AG09309 (cell line): ENCODE results near the gene SIGLEC12.

Experiments
- DNase-seq: peaks from one replicate; pipeline ENCODE4 v3.0.0-alpha.2; 2010; ENCODE audit warnings: low read depth
- H3K4me3 ChIP-seq: 2 replicates; pipeline ENCODE4 v1.5.1; 2011; ENCODE audit warnings: mild to moderate bottlenecking, low read depth, low read length, moderate library complexity; ENCODE audit not compliant: control insufficient read depth
- TF ChIP-seq, protein P1 (sequence below): IDR thresholded peaks from 2 replicates; pipeline ENCODE4 v1.5.1; 2011; ENCODE audit warnings: mild to moderate bottlenecking, low read depth, low read length, inconsistent platforms; ENCODE audit not compliant: insufficient read depth, control insufficient read depth; ENCODE audit errors: missing control alignments

Gene SIGLEC12

GRCh38 chr19:51546650-51547396 is 45.2 kb upstream of the SIGLEC12 start:
- DNase-seq = peak; percentile 10
- TF ChIP-seq, protein P1, sequence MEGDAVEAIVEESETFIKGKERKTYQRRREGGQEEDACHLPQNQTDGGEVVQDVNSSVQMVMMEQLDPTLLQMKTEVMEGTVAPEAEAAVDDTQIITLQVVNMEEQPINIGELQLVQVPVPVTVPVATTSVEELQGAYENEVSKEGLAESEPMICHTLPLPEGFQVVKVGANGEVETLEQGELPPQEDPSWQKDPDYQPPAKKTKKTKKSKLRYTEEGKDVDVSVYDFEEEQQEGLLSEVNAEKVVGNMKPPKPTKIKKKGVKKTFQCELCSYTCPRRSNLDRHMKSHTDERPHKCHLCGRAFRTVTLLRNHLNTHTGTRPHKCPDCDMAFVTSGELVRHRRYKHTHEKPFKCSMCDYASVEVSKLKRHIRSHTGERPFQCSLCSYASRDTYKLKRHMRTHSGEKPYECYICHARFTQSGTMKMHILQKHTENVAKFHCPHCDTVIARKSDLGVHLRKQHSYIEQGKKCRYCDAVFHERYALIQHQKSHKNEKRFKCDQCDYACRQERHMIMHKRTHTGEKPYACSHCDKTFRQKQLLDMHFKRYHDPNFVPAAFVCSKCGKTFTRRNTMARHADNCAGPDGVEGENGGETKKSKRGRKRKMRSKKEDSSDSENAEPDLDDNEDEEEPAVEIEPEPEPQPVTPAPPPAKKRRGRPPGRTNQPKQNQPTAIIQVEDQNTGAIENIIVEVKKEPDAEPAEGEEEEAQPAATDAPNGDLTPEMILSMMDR = no peak
- H3K4me3 ChIP-seq = no peak overlapping the region

DNA sequence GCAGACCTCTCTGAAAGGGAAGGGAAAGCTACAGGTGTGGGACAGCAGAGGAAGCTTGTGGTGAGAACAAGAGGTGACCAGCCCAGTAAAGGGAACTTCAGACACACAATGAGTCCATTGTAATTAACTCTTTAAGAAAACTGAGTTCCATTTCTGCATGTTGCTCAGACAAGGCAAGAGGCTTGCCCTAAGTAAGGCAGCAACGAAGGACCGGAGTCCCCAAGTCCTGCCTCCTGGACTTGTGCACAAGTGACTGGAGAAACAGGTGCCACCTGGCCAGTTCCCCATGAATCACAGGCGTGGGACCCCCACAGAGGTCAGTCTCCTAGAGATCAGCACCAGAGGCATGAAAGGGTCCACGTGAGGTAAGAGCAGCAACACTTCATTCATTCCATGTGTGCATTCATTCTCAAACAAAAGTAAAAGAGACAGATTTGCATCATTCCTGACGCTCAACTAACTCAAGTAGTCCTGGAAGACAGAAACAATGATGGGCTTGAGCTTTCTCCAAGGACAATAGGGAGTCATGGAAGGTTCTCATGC is 44.6 kb upstream of the SIGLEC12 start:
- no peak for DNase-seq
- H3K4me3 ChIP-seq = no peak overlapping the region
- TF ChIP-seq, protein P1 = no peak

GRCh38 chr19:51544038-51544437 is 42.4 kb upstream of the SIGLEC12 start:
- TF ChIP-seq, protein P1 = no peak
- DNase-seq = no peak
- H3K4me3 ChIP-seq = no peak overlapping the region

DNA sequence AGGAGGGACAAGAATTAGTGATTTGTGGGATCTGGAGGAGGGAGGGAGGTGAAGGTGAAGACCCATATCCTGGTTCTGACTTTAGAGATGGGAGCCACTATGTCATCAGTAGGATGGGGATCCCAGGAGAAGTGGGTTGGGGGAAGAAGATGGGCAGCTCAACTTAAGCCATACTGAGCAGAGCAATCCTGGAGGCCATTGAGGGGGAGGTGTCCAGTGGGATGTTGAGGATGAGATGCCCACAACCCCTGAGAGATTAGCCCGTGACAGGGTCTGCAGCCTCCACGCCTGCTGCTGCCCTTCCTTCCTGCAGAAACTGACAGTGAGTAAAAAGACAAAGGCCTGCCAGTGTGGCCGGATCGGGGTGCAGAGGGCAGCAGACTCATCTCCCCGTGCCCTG is 41.1 kb upstream of the SIGLEC12 start:
- no peak for DNase-seq
- TF ChIP-seq, protein P1 = no peak
- H3K4me3 ChIP-seq = no peak overlapping the region

DNA sequence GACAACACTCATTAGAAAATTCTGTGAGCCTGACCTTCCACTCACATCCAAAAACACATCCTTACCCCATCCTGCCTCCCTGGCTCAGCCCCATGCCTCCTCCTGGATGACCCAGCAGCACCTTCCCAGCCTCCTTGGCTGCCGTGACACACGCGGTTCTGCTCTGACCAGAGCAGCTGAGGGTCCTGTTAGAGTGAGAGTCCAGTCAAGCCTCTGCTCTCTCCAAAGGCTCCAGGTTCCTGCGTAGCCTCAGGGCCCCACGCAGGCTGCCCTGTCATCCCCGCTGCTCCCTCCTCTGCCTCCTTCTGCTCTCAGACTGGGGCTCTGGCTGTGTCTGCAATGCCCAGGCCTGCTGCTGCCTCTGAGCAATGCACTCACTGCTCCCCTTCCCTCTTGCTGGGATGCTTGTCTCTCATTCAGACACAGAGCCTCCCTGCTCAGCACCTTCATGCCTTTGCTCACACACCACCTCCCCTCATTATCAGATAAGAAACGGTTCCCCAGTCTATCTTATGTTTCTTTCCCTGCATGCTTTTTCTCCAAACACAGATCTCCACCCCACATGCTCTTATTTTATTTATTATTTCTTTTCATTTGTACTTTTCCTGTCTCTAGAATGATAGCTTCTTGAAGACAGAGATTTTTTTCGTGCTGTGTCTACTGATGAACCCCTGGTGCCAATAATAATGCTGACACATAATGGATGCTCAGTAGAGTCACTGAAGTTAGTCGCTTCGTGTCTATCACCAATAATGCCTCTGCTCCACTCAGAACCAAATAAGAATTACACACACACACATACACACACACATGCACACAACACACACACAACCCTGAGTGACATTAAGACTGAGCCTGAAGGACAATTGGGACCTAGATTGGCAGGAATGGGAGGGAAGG is 40.1 kb upstream of the SIGLEC12 start:
- TF ChIP-seq, protein P1 = no peak
- DNase-seq = no peak
- no peak overlapping the region for H3K4me3 ChIP-seq

DNA sequence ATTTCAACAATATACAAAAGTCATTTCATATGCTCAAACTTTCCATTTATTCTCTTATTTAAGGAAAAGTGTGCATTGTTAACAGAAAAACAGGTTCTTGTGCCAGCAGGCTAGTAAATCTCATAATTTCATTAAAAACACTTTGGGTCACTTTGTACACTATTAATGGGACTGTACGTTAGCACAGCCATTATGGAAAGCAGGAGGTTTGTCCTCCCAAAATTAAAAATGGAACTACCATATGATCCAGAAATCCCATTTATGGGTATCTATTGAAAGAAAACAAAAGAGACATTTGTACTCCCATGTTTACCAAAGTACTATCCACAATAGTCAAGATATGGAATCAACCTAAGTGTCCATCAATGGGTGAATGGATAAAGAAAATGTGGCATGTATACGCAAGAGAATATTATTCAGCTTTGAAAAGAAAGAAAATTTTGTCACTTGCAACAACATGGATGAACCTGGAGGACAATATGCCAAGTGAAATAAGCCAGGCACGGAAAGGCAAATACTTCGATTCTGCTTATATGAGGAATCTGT is 38.3 kb upstream of the SIGLEC12 start:
- H3K4me3 ChIP-seq = no peak overlapping the region
- TF ChIP-seq, protein P1 = no peak
- DNase-seq = no peak
